K562 (cell line): ENCODE measurements around the gene SPHK2. TPM values are rescaled to one million over a fixed set of nuclear protein-coding genes. Genes with fewer than 3 reads are reported as not detected.

ENCODE experiments used
- ASH1L ChIP-seq: fragments of 450-650 bp; IDR thresholded peaks from 2 replicates; pipeline ENCODE4 v1.6.1; 2018; ENCODE audit warnings: borderline replicate concordance, mild to moderate bottlenecking, low read depth; ENCODE audit not compliant: partially characterized antibody
- BRF1 ChIP-seq: IDR thresholded peaks from 3 replicates; pipeline ENCODE4 v1.6.1; 2011; ENCODE audit warnings: borderline replicate concordance, mild to moderate bottlenecking; ENCODE audit not compliant: insufficient read length; ENCODE audit errors: extremely low read depth
- CBX8 ChIP-seq: fragments of 200-600 bp; sonication (generic); IDR thresholded peaks from 2 replicates; pipeline ENCODE4 v1.6.1; 2012; ENCODE audit warnings: borderline replicate concordance, mixed run types, low read depth, mild to moderate bottlenecking, moderate library complexity, mixed read lengths, low read length, control low read depth, inconsistent platforms; ENCODE audit not compliant: poor library complexity, severe bottlenecking; ENCODE audit errors: extremely low read depth
- GABPB1 ChIP-seq: sonication (generic); formaldehyde crosslinking; IDR thresholded peaks from 2 replicates; pipeline ENCODE4 v1.8.0; 2022; ENCODE audit warnings: mild to moderate bottlenecking, missing genetic modification reagents
- HNRNPLL ChIP-seq: fragments of 200-400 bp; formaldehyde crosslinking; IDR thresholded peaks from 2 replicates; pipeline ENCODE4 v1.6.1; 2017; ENCODE audit warnings: low read length, low read depth, mild to moderate bottlenecking; ENCODE audit not compliant: poor library complexity, severe bottlenecking
- MAFF ChIP-seq: IDR thresholded peaks from 2 replicates; pipeline ENCODE4 v1.6.1; 2012; ENCODE audit warnings: low read length, improper control_type of control experiment
- MTA3 ChIP-seq: fragments of 450-650 bp; formaldehyde crosslinking; IDR thresholded peaks from 2 replicates; pipeline ENCODE4 v1.6.1; 2017; ENCODE audit warnings: mild to moderate bottlenecking, borderline replicate concordance
- MYC ChIP-seq, 2 experiments: fragments of 250-450 bp in 1 of 2; sonication (Bioruptor Pico) in 1 of 2; IDR thresholded peaks; 2 replicates each; pipeline versions ENCODE4 v1.5.1 to v1.6.1; 2012 to 2021; ENCODE audit warnings: low read depth in 2 of 2, borderline replicate concordance in 1 of 2, improper control_type of control experiment in 1 of 2, low read length in 1 of 2, mild to moderate bottlenecking in 1 of 2, moderate library complexity in 1 of 2
- POLR2B ChIP-seq: fragments of 450-650 bp; IDR thresholded peaks from 2 replicates; pipeline ENCODE4 v1.6.1; 2018; ENCODE audit warnings: low read depth; ENCODE audit not compliant: partially characterized antibody
- RAD21 ChIP-seq, 2 experiments: fragments of 250-450 bp in 1 of 2; fragments of 450-650 bp in 1 of 2; sonication (Bioruptor Pico) in 1 of 2; formaldehyde crosslinking in 1 of 2; IDR thresholded peaks in 1 of 2; conservative IDR thresholded peaks in 1 of 2; 2 replicates each; pipeline versions ENCODE4 v1.4.0 to v1.8.0; 2020 to 2022; ENCODE audit warnings: mild to moderate bottlenecking in 2 of 2, moderate library complexity in 1 of 2
- RBM15 ChIP-seq: fragments of 200-400 bp; formaldehyde crosslinking; IDR thresholded peaks from 2 replicates; pipeline ENCODE4 v1.6.1; 2018; ENCODE audit warnings: mild to moderate bottlenecking, low read length, moderate library complexity; ENCODE audit not compliant: insufficient read depth
- SMARCA4 ChIP-seq: fragments of 450-650 bp; IDR thresholded peaks from 2 replicates; pipeline ENCODE4 v1.6.1; 2016
- SRSF7 ChIP-seq: fragments of 200-400 bp; formaldehyde crosslinking; optimal IDR thresholded peaks from 2 replicates; pipeline ENCODE3; 2017; ENCODE audit warnings: mild to moderate bottlenecking, low read depth, low read length
- TAF1 ChIP-seq: IDR thresholded peaks from 2 replicates; pipeline ENCODE4 v1.6.1; 2011; ENCODE audit warnings: mild to moderate bottlenecking, low read length, moderate library complexity; ENCODE audit not compliant: insufficient read depth, control insufficient read depth, severe bottlenecking; ENCODE audit errors: extremely low read depth
- THRAP3 ChIP-seq: fragments of 450-650 bp; IDR thresholded peaks from 2 replicates; pipeline ENCODE4 v1.6.1; 2016; ENCODE audit warnings: mild to moderate bottlenecking, inconsistent platforms, borderline replicate concordance
- XRCC5 ChIP-seq: fragments of 200-400 bp; formaldehyde crosslinking; IDR thresholded peaks from 2 replicates; pipeline ENCODE4 v1.6.1; 2017; ENCODE audit warnings: low read depth, mild to moderate bottlenecking, low read length
- ZEB2 ChIP-seq: fragments of 450-650 bp; IDR thresholded peaks from 2 replicates; pipeline ENCODE4 v1.6.1; 2016
- polyA plus RNA-seq, 8 experiments: library from polyadenylated mRNA; depleted of rRNA in 4 of 8; stranded (reverse) in 5 of 8; unstranded in 3 of 8; fragments of >200 nt; fragmentation: Nextera tagmentation in 2 of 8; fragmentation: Illumina TruSeq in 1 of 8; extraction: Ambion mirVana in 2 of 8; extraction: Trizol in 1 of 8; gene quantifications; 2 replicates each; pipeline versions ENCODE4 v1.2.1 to v1.2.3, GENCODE V29; 2011 to 2014; ENCODE audit warnings: inconsistent platforms in 1 of 8, missing spikeins in 1 of 8
- total RNA-seq, 7 experiments: library from RNA; depleted of rRNA in 6 of 7; stranded (reverse); fragments of >200 nt in 6 of 7; fragmentation: Illumina TruSeq in 2 of 7; extraction: Trizol in 2 of 7; gene quantifications; 2 replicates each; pipeline versions ENCODE4 v1.2.1 to v1.2.3, GENCODE V29; 2011 to 2021; ENCODE audit warnings: low replicate concordance in 1 of 7
- TF ChIP-seq, protein P1 (sequence below): fragments of 250-450 bp; sonication (Bioruptor Pico); IDR thresholded peaks from 2 replicates; pipeline ENCODE4 v1.8.0; 2021; ENCODE audit warnings: borderline replicate concordance, mild to moderate bottlenecking, moderate library complexity; ENCODE audit not compliant: poor library complexity, severe bottlenecking
- TF ChIP-seq, protein P2 (sequence below): fragments of 250-450 bp; sonication (Bioruptor Pico); IDR thresholded peaks from 2 replicates; pipeline ENCODE4 v1.5.0; 2020; ENCODE audit warnings: mild to moderate bottlenecking, borderline replicate concordance
- TF ChIP-seq, protein P3 (sequence below): sonication (generic); formaldehyde crosslinking; IDR thresholded peaks from 2 replicates; pipeline ENCODE4 v1.8.0; 2022; ENCODE audit warnings: mild to moderate bottlenecking, missing genetic modification reagents

SPHK2 gene
- total and polyA plus RNA-seq, 9 of the 15 experiments (the other 6 are each of a cell fraction or from before 2014, with no cell fraction given): 0.10 to 15.2 (median 2.9) TPM

DNA sequence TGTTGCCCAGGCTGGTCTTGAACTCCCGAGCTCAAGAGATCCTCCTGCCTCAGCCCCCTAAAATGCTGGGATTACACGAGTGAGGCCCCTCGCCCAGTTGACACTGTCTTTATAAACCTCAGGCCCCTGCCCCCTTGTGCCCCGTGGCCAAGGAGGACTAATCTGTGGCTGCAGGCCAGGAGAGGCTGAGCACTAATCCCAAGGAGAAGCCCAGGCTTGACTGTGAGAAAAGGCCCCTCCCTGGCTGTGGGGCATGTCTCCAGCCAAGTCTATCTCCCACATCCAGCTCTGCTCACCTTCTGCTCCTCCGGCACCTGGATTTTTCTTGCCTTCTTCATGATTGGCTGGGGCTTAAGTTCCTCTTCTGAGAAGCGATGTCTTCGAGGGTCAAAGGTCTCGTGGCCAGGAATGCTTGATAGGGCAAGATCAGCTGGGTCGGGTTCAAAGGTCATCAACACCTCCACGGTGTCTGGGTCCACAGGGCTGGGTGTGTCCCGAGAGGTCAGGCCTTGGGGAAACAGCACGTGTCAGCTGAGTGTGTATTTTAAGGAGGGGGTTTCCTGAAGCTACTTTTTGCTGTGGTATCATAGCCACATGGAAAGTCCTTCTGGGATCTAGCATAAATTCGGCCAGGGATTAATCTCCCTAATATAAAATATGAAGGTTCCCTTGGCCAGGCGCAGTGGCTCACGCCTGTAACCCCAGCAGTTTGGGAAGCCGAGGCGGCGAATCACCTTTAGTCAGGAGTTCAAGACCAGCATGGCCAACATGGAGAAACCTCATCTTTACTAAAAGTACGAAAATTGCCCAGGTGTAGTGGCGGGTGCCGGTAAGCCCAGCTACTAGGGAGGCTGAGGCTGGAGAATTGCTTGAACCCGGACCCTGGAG is 14.1 kb downstream of the SPHK2 start (continued):
- TF ChIP-seq, protein P1, sequence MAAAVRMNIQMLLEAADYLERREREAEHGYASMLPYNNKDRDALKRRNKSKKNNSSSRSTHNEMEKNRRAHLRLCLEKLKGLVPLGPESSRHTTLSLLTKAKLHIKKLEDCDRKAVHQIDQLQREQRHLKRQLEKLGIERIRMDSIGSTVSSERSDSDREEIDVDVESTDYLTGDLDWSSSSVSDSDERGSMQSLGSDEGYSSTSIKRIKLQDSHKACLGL (CRISPR knock-in tag): no peak
- TF ChIP-seq, protein P2, sequence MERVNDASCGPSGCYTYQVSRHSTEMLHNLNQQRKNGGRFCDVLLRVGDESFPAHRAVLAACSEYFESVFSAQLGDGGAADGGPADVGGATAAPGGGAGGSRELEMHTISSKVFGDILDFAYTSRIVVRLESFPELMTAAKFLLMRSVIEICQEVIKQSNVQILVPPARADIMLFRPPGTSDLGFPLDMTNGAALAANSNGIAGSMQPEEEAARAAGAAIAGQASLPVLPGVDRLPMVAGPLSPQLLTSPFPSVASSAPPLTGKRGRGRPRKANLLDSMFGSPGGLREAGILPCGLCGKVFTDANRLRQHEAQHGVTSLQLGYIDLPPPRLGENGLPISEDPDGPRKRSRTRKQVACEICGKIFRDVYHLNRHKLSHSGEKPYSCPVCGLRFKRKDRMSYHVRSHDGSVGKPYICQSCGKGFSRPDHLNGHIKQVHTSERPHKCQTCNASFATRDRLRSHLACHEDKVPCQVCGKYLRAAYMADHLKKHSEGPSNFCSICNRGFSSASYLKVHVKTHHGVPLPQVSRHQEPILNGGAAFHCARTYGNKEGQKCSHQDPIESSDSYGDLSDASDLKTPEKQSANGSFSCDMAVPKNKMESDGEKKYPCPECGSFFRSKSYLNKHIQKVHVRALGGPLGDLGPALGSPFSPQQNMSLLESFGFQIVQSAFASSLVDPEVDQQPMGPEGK (CRISPR knock-in tag): no peak
- TF ChIP-seq HNRNPLL (no peak), XRCC5 (no peak; the same call in 1 of the 2 replicates), TAF1 (no peak), RAD21 (CRISPR knock-in tag; conservative IDR thresholded peaks at IDR 0.05 in 1 of 2, IDR thresholded peaks at IDR 0.05 in 1 of 2) (no peak), RBM15 (no peak), THRAP3 (no peak), CBX8 (no peak), MTA3 (no peak), MAFF (no peak; the same call in 1 of the 2 replicates), ZEB2 (peak; percentile 82), GABPB1 (0 out of 2 replicates have a peak, but pooled peaks have one; percentile 17), SMARCA4 (no peak; the same call in 1 of the 2 replicates), SRSF7 (no peak), POLR2B (no peak), MYC (IDR thresholded peaks at IDR 0.05; ENCODE audit: low read depth, low read length) (peak; percentile 66), MYC (CRISPR knock-in tag; IDR thresholded peaks at IDR 0.05; ENCODE audit: borderline replicate concordance, low read depth) (no peak), ASH1L (no peak), BRF1 (no peak)
- TF ChIP-seq, protein P3, sequence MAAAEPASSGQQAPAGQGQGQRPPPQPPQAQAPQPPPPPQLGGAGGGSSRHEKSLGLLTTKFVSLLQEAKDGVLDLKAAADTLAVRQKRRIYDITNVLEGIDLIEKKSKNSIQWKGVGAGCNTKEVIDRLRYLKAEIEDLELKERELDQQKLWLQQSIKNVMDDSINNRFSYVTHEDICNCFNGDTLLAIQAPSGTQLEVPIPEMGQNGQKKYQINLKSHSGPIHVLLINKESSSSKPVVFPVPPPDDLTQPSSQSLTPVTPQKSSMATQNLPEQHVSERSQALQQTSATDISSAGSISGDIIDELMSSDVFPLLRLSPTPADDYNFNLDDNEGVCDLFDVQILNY: no peak
